ENCODE measurements around the gene ADAMTSL1. TPM values are rescaled to one million over a fixed set of nuclear protein-coding genes. Genes with fewer than 3 reads are reported as not detected.

Gene ADAMTSL1
- total RNA-seq, 6 experiments from 2014 or later: 37.3 to 98.1 (median 90.8) TPM

- H3K4me3 Mint-ChIP-seq: no peak overlapping the region
- peaks cover 60% of the 10 kb centered on the region for H3K36me3 Mint-ChIP-seq (ENCODE audit: low read depth)
- H3K27me3 Mint-ChIP-seq (ENCODE audit: insufficient read depth): no peaks in the 10 kb centered on the region
- no peaks in the 10 kb centered on the region; the same call in 1 of the 2 replicates for H3K4me1 Mint-ChIP-seq (ENCODE audit: low read depth)
- no peak for TF ChIP-seq CTCF (IDR thresholded peaks at IDR 0.05)
- H3K9me3 Mint-ChIP-seq: peaks cover 25% of the 10 kb centered on the region
- no peak for DNase-seq
- no peak overlapping the region for H3K27ac Mint-ChIP-seq
Measured at GRCh38 chr9:18698992-18699391, 225.0 kb downstream of the ADAMTSL1 start.

GRCh38 chr9:18699764-18700163 is 225.8 kb downstream of the ADAMTSL1 start:
- H3K36me3 Mint-ChIP-seq (ENCODE audit: low read depth): peaks cover 58% of the 10 kb centered on the region
- H3K4me3 Mint-ChIP-seq: no peak overlapping the region
- peaks cover 17% of the 10 kb centered on the region for H3K9me3 Mint-ChIP-seq

GRCh38 chr9:18700714-18701113 is 226.8 kb downstream of the ADAMTSL1 start:
- DNase-seq: no peak
- H3K4me1 Mint-ChIP-seq (ENCODE audit: low read depth): peaks cover 5% of the 10 kb centered on the region

More at GRCh38 chr9:18699764-18700163, 225.8 kb downstream of the ADAMTSL1 start:
- Mint-ChIP-seq H3K4me1 (ENCODE audit: low read depth) (no peaks in the 10 kb centered on the region; the same call in 1 of the 2 replicates), H3K27me3 (ENCODE audit: insufficient read depth) (no peaks in the 10 kb centered on the region), H3K27ac (no peak overlapping the region)
- DNase-seq: no peak
- TF ChIP-seq CTCF (IDR thresholded peaks at IDR 0.05): no peak

GRCh38 chr9:18703151-18703900 is 229.4 kb downstream of the ADAMTSL1 start:
- H3K4me3 Mint-ChIP-seq: no peak overlapping the region
- TF ChIP-seq CTCF (IDR thresholded peaks at IDR 0.05): no peak
- no peaks in the 10 kb centered on the region for H3K9me3 Mint-ChIP-seq
- peaks cover 2% of the 10 kb centered on the region for H3K27me3 Mint-ChIP-seq (ENCODE audit: insufficient read depth)
- peak overlapping the region; percentile 38; the same call in 1 of the 2 replicates for H3K27ac Mint-ChIP-seq
- peaks cover 61% of the 10 kb centered on the region for H3K36me3 Mint-ChIP-seq (ENCODE audit: low read depth)
- H3K4me1 Mint-ChIP-seq (ENCODE audit: low read depth): peaks cover 20% of the 10 kb centered on the region
- DNase-seq: no peak

More at GRCh38 chr9:18700714-18701113, 226.8 kb downstream of the ADAMTSL1 start:
- Mint-ChIP-seq H3K27me3 (ENCODE audit: insufficient read depth) (no peaks in the 10 kb centered on the region), H3K27ac (no peak overlapping the region), H3K36me3 (ENCODE audit: low read depth) (peaks cover 60% of the 10 kb centered on the region), H3K9me3 (peaks cover 7% of the 10 kb centered on the region; the same call in 1 of the 2 replicates), H3K4me3 (no peak overlapping the region)
- TF ChIP-seq CTCF (IDR thresholded peaks at IDR 0.05): no peak

GRCh38 chr9:18703901-18704379 is 230.0 kb downstream of the ADAMTSL1 start:
- Mint-ChIP-seq H3K36me3 (ENCODE audit: low read depth) (peaks cover 59% of the 10 kb centered on the region), H3K4me3 (no peak overlapping the region), H3K27me3 (ENCODE audit: insufficient read depth) (peaks cover 2% of the 10 kb centered on the region), H3K27ac (no peak overlapping the region), H3K4me1 (ENCODE audit: low read depth) (peaks cover 20% of the 10 kb centered on the region), H3K9me3 (no peaks in the 10 kb centered on the region)
- DNase-seq: no peak
- TF ChIP-seq CTCF (IDR thresholded peaks at IDR 0.05): no peak
